H1 (cell line): ENCODE measurements around the gene DPP4. TPM values are rescaled to one million over a fixed set of nuclear protein-coding genes. Genes with fewer than 3 reads are reported as not detected.

ENCODE experiments used
- CTCF ChIA-PET: fragments of 300-600 bp; sonication (Branson Sonifier 250); formaldehyde crosslinking; loops from one replicate; lab custom pipeline; 2021; ENCODE audit not compliant: partially characterized antibody; lab: Charles Lee
- POLR2A ChIA-PET: fragments of 300-600 bp; sonication (Branson Sonifier 250); formaldehyde crosslinking; loops from one replicate; lab custom pipeline; 2021; ENCODE audit warnings: inconsistent platforms; ENCODE audit not compliant: partially characterized antibody; lab: Charles Lee
- DNase-seq, 2 experiments: peaks; one replicate each; pipeline versions ENCODE4 v3.0.0 to v3.0.0-alpha.2; 2010 to 2022; ENCODE audit warnings: low spot score in 2 of 2, low read depth in 1 of 2, mixed read lengths in 1 of 2
- FAIRE-seq: peaks from 2 replicates; lab custom pipeline; 2011; peaks lifted over from hg19 to GRCh38; lab: Jason Lieb, UNC
- H2AFZ ChIP-seq: 2 replicates; pipeline ENCODE4 v1.8.1; 2012; ENCODE audit warnings: low read length, inconsistent platforms
- H2AK5ac ChIP-seq: 2 replicates; pipeline ENCODE4 v1.6.1; 2013; ENCODE audit warnings: low read depth, low read length
- H2BK120ac ChIP-seq: replicated peaks from 2 replicates; pipeline ENCODE3; 2013; ENCODE audit warnings: low read depth, low read length, inconsistent platforms
- H2BK12ac ChIP-seq: 2 replicates; pipeline ENCODE4 v1.6.1; 2013; ENCODE audit warnings: low read depth, low read length
- H2BK15ac ChIP-seq: 2 replicates; pipeline ENCODE4 v1.6.1; 2013; ENCODE audit warnings: low read length
- H2BK20ac ChIP-seq: 2 replicates; pipeline ENCODE4 v1.6.1; 2013; ENCODE audit warnings: low read length
- H2BK5ac ChIP-seq: 2 replicates; pipeline ENCODE4 v1.6.1; 2013; ENCODE audit warnings: low read depth, low read length
- H3K14ac ChIP-seq: 2 replicates; pipeline ENCODE4 v1.6.1; 2013; ENCODE audit warnings: inconsistent platforms; ENCODE audit not compliant: insufficient read length
- H3K18ac ChIP-seq: 2 replicates; pipeline ENCODE4 v1.6.1; 2013; ENCODE audit warnings: low read length; ENCODE audit errors: extremely low read depth
- H3K23ac ChIP-seq: 2 replicates; pipeline ENCODE4 v1.6.1; 2013; ENCODE audit warnings: inconsistent platforms; ENCODE audit not compliant: insufficient read length
- H3K23me2 ChIP-seq: 2 replicates; pipeline ENCODE4 v1.6.1; 2013; ENCODE audit warnings: low read depth, low read length
- H3K27ac ChIP-seq: 2 replicates; pipeline ENCODE4 v1.6.1; 2011; ENCODE audit warnings: low read depth, low read length, inconsistent platforms
- H3K27me3 ChIP-seq, 4 experiments: replicated peaks in 1 of 4; 1 replicate in 1 of 4; 2 replicates in 3 of 4; pipeline versions ENCODE4 v1.6.1 to v1.8.1; 2011 to 2013; ENCODE audit warnings: low read length in 3 of 4, mild to moderate bottlenecking in 3 of 4, inconsistent platforms in 2 of 4, mixed read lengths in 2 of 4, moderate library complexity in 1 of 4; ENCODE audit not compliant: control insufficient read depth in 3 of 4, insufficient read depth in 3 of 4; ENCODE audit errors: extremely low read depth in 1 of 4
- H3K36me3 ChIP-seq, 4 experiments: 2 replicates each; pipeline versions ENCODE4 v1.6.1 to v1.8.1; 2011 to 2013; ENCODE audit warnings: mild to moderate bottlenecking in 4 of 4, low read length in 3 of 4, moderate library complexity in 2 of 4, control low read depth in 1 of 4, inconsistent platforms in 1 of 4; ENCODE audit not compliant: insufficient read depth in 4 of 4, control insufficient read depth in 2 of 4
- H3K4ac ChIP-seq: replicated peaks from 2 replicates; pipeline ENCODE3; 2013; ENCODE audit warnings: low read length, low read depth, mixed read lengths, inconsistent platforms; ENCODE audit not compliant: insufficient read length
- H3K4me1 ChIP-seq, 4 experiments: replicated peaks in 1 of 4; 1 replicate in 1 of 4; 2 replicates in 3 of 4; pipeline versions ENCODE4 v1.6.1 to v1.8.1; 2011 to 2013; ENCODE audit warnings: low read length in 3 of 4, inconsistent platforms in 2 of 4, mixed read lengths in 1 of 4; ENCODE audit not compliant: insufficient read depth in 4 of 4, control insufficient read depth in 3 of 4
- H3K4me2 ChIP-seq, 2 experiments: 2 replicates each; pipeline versions ENCODE4 v1.6.1 to v1.8.1; 2011 to 2013; ENCODE audit warnings: low read depth in 2 of 2, low read length in 2 of 2, control low read depth in 1 of 2, inconsistent platforms in 1 of 2, mild to moderate bottlenecking in 1 of 2; ENCODE audit not compliant: insufficient read depth in 1 of 2
- H3K4me3 ChIP-seq, 4 experiments: fragments of 200-600, 300-600 bp in 1 of 4; sonication (generic), shearing (Covaris generic), sonication (Bioruptor Twin) in 1 of 4; 2 replicates each; pipeline versions ENCODE4 v1.5.1 to v1.8.1; 2011 to 2016; ENCODE audit warnings: low read length in 4 of 4, low read depth in 3 of 4, control low read depth in 2 of 4, inconsistent platforms in 2 of 4, mild to moderate bottlenecking in 2 of 4, mixed read lengths in 1 of 4, moderate library complexity in 1 of 4; ENCODE audit not compliant: insufficient read depth in 2 of 4; ENCODE audit errors: extremely low read depth in 1 of 4
- H3K56ac ChIP-seq: replicated peaks from 2 replicates; pipeline ENCODE3; 2013; ENCODE audit warnings: low read depth, mild to moderate bottlenecking, mixed read lengths, low read length, inconsistent platforms; ENCODE audit not compliant: insufficient read length
- H3K79me1 ChIP-seq: 2 replicates; pipeline ENCODE4 v1.6.1; 2013; ENCODE audit warnings: low read depth, low read length, control low read depth
- H3K79me2 ChIP-seq, 2 experiments: 2 replicates each; pipeline versions ENCODE4 v1.6.1 to v1.8.1; 2012 to 2013; ENCODE audit warnings: low read length in 2 of 2, mild to moderate bottlenecking in 2 of 2, inconsistent platforms in 1 of 2; ENCODE audit not compliant: insufficient read depth in 2 of 2, control insufficient read depth in 1 of 2
- H3K9ac ChIP-seq, 4 experiments: replicated peaks in 1 of 4; 1 replicate in 1 of 4; 2 replicates in 3 of 4; pipeline versions ENCODE4 v1.6.1 to v1.8.1; 2011 to 2013; ENCODE audit warnings: low read depth in 3 of 4, low read length in 3 of 4, control low read depth in 2 of 4, mild to moderate bottlenecking in 2 of 4, moderate library complexity in 2 of 4, inconsistent platforms in 1 of 4; ENCODE audit errors: extremely low read depth in 1 of 4
- H3K9me3 ChIP-seq, 2 experiments: 2 replicates each; pipeline versions ENCODE4 v1.6.1 to v1.8.1; 2012 to 2013; ENCODE audit warnings: mild to moderate bottlenecking in 2 of 2, moderate library complexity in 2 of 2, control low read depth in 1 of 2, inconsistent platforms in 1 of 2, low read depth in 1 of 2, low read length in 1 of 2, mixed read lengths in 1 of 2; ENCODE audit not compliant: insufficient read depth in 2 of 2
- H4K20me1 ChIP-seq, 2 experiments: replicated peaks in 1 of 2; 2 replicates each; pipeline versions ENCODE3 to v1.8.1; 2011 to 2013; ENCODE audit warnings: inconsistent platforms in 2 of 2, low read length in 2 of 2, mild to moderate bottlenecking in 1 of 2; ENCODE audit not compliant: insufficient read depth in 2 of 2, control insufficient read depth in 1 of 2
- H4K5ac ChIP-seq: 2 replicates; pipeline ENCODE4 v1.6.1; 2013; ENCODE audit warnings: low read length, low read depth, mixed read lengths, inconsistent platforms; ENCODE audit not compliant: insufficient read length
- H4K8ac ChIP-seq: 2 replicates; pipeline ENCODE4 v1.8.0; 2013; ENCODE audit warnings: mild to moderate bottlenecking, moderate library complexity, low read length, inconsistent platforms; ENCODE audit not compliant: insufficient read depth; ENCODE audit errors: extremely low read depth
- H4K91ac ChIP-seq: replicated peaks from 2 replicates; pipeline ENCODE3; 2013; ENCODE audit warnings: low read length, mixed read lengths, inconsistent platforms; ENCODE audit not compliant: insufficient read length
- BCL11A ChIP-seq, 2 experiments: IDR thresholded peaks; one replicate each; pipeline ENCODE4 v1.6.1; 2011; ENCODE audit warnings: low read depth in 2 of 2, low read length in 2 of 2, mild to moderate bottlenecking in 2 of 2
- KDM5A ChIP-seq: fragments of 200-600 bp; IDR thresholded peaks from 2 replicates; pipeline ENCODE4 v1.7.1; 2012; ENCODE audit warnings: mild to moderate bottlenecking, low read length, inconsistent platforms, mixed read lengths
- POLR2A ChIP-seq, 2 experiments: IDR thresholded peaks; 1 replicate in 1 of 2; 2 replicates in 1 of 2; pipeline ENCODE4 v1.6.1; 2011; ENCODE audit warnings: low read depth in 2 of 2, low read length in 2 of 2, mild to moderate bottlenecking in 2 of 2; ENCODE audit errors: control extremely low read depth in 1 of 2
- RAD21 ChIP-seq, 2 experiments: IDR thresholded peaks in 1 of 2; conservative IDR thresholded peaks in 1 of 2; 2 replicates each; pipeline ENCODE4 v1.6.1; 2011; ENCODE audit warnings: low read depth in 2 of 2, low read length in 2 of 2, improper control_type of control experiment in 1 of 2, inconsistent platforms in 1 of 2, mild to moderate bottlenecking in 1 of 2, moderate library complexity in 1 of 2
- RBBP5 ChIP-seq: IDR thresholded peaks from 2 replicates; pipeline ENCODE4 v1.7.1; 2012; ENCODE audit warnings: low read depth, mild to moderate bottlenecking, inconsistent platforms, low read length, moderate library complexity, borderline replicate concordance
- WGBS, 2 experiments: shearing (Covaris generic) in 1 of 2; methylation state at CpG; one replicate each; pipeline versions ENCODE4 v1.1.6 to v1.1.7; 2013 to 2015; ENCODE audit warnings: low lambda C conversion rate in 2 of 2, mixed read lengths in 2 of 2, inconsistent platforms in 1 of 2, low coverage in 1 of 2, missing lambda C conversion rate in 1 of 2; ENCODE audit not compliant: insufficient replicate concordance in 2 of 2, insufficient coverage in 1 of 2, insufficient read length in 1 of 2; ENCODE audit errors: extremely low coverage in 1 of 2, missing lambda C conversion rate in 1 of 2; 5-methylcytosine and 5-hydroxymethylcytosine counted together
- polyA plus RNA-seq, 7 experiments: library from polyadenylated mRNA; depleted of rRNA in 3 of 7; stranded (reverse) in 5 of 7; unstranded in 2 of 7; fragments of >200 nt in 5 of 7; fragments of 200-250 nt in 2 of 7; gene quantifications; 1 replicate in 5 of 7; 2 replicates in 1 of 7; 4 replicates in 1 of 7; pipeline versions ENCODE4 v1.2.1 to v1.2.3, GENCODE V29; 2011 to 2013; ENCODE audit warnings: missing spikeins in 2 of 7, mixed read lengths in 2 of 7
- total RNA-seq: library from RNA; stranded (reverse); fragmentation: NEBNext Ultra II Directional; extraction: Animal tissue kit (Norgen Biotek cat#: 25700); gene quantifications from 2 replicates; pipeline ENCODE4 v1.2.1, GENCODE V29; 2021

The DPP4 gene
- total and polyA plus RNA-seq, 2 of the 8 experiments (the other 6 are each of a cell fraction or from before 2014, with no cell fraction given): 1.3 to 3.1 TPM

- Histone ChIP-seq H3K27me3 (peaks cover 0 to 15% (median 11%) of the 10 kb centered on the region in 4 experiments; a peak in 5 of 7 replicates), H2BK12ac (no peak overlapping the region), H3K4me3 (no peak overlapping the region), H4K8ac (no peak overlapping the region), H4K20me1 (no peaks in the 10 kb centered on the region), H4K91ac (no peak overlapping the region), H3K79me2 (no peaks in the 10 kb centered on the region), H3K23me2 (peaks cover 6% of the 10 kb centered on the region; the same call in 1 of the 2 replicates), H2BK5ac (no peak overlapping the region), H3K4me1 (peaks cover 0 to 4% (median 3%) of the 10 kb centered on the region in 4 experiments; a peak in 4 of 7 replicates), H3K56ac (no peak overlapping the region), H2BK20ac (no peak overlapping the region), H3K4ac (no peak overlapping the region), H4K5ac (no peak overlapping the region), H3K4me2 (no peak overlapping the region), H3K36me3 (no peaks in the 10 kb centered on the region), H2AK5ac (no peak overlapping the region), H3K79me1 (no peaks in the 10 kb centered on the region), H3K27ac (no peak overlapping the region), H3K9me3 (no peaks in the 10 kb centered on the region), H2BK15ac (no peak overlapping the region), H3K14ac (no peak overlapping the region), H3K23ac (no peak overlapping the region), H2BK120ac (no peak overlapping the region), H2AFZ (no peak overlapping the region), H3K9ac (no peak overlapping the region), H3K18ac (no peak overlapping the region)
- DNase-seq (no peak), FAIRE-seq (no peak)
- ChIA-PET POLR2A (no interaction called here), CTCF (interaction anchor here (1.0 to 1.3 kb wide), 3 partner anchors 12 to 81 kb away, joined by 3 to 4 read pairs (median 3); no protein-coding TSS in a partner anchor)
- 88% methylated on average over 4 of the region's 4 CpGs; no CpG with 5 or more reads in 1 of the 2 experiments for WGBS, 2 experiments
- TF ChIP-seq RAD21 (IDR thresholded peaks at IDR 0.05 in 1 of 2, conservative IDR thresholded peaks at IDR 0.05 in 1 of 2; ENCODE audit: low read depth in 2 of 2, low read length in 2 of 2): no peak
- TF ChIP-seq KDM5A: no peak
- TF ChIP-seq POLR2A (IDR thresholded peaks at IDR 0.05; ENCODE audit: control extremely low read depth in 1 of 2, low read depth in 2 of 2, low read length in 2 of 2): no peak
- TF ChIP-seq BCL11A (IDR thresholded peaks at IDR 0.05; ENCODE audit: low read depth in 2 of 2, low read length in 2 of 2): no peak
- TF ChIP-seq RBBP5: no peak
Observed at GRCh38 chr2:162069267-162069903, 4.6 kb downstream of the DPP4 start.
